Thyroid gland (tissue), 4 donors: ENCODE measurements around the gene NCR2.

ENCODE experiments used
- POLR2A ChIP-seq, 2 donors: fragments of 450-650 bp; IDR thresholded peaks; one replicate each; pipeline ENCODE4 v1.6.1; 2017; ENCODE audit warnings: antibody characterized with exemption in 2 of 2, mild to moderate bottlenecking in 2 of 2, moderate library complexity in 1 of 2
- TF ChIP-seq, protein P1 (sequence below), 6 experiments: fragments of 200-600 bp in 3 of 6; fragments of 450-650 bp in 3 of 6; sonication (generic) in 3 of 6; IDR thresholded peaks; one replicate each; pipeline ENCODE4 v1.5.1; 2016 to 2019; ENCODE audit warnings: antibody characterized with exemption in 6 of 6, mild to moderate bottlenecking in 2 of 6, inconsistent platforms in 1 of 6, moderate library complexity in 1 of 6

DNA sequence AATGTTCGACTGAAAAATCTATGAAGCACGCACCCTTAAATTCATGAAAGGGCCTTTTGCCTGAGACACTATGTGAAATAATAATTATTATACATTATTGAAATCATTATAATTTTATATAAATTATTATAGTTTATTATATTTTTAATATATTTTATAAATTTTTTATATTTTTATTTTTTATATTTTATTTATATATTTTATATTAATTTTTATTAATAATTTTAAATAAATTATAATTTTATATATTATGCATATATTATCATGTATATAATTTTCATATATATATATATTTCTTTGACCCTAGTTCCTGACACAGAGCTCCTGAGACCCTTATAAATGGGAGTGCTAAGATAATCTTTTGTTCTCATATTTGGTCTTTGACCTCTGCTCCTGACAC lies 13.5 kb downstream of the NCR2 start:
- TF ChIP-seq, protein P1, sequence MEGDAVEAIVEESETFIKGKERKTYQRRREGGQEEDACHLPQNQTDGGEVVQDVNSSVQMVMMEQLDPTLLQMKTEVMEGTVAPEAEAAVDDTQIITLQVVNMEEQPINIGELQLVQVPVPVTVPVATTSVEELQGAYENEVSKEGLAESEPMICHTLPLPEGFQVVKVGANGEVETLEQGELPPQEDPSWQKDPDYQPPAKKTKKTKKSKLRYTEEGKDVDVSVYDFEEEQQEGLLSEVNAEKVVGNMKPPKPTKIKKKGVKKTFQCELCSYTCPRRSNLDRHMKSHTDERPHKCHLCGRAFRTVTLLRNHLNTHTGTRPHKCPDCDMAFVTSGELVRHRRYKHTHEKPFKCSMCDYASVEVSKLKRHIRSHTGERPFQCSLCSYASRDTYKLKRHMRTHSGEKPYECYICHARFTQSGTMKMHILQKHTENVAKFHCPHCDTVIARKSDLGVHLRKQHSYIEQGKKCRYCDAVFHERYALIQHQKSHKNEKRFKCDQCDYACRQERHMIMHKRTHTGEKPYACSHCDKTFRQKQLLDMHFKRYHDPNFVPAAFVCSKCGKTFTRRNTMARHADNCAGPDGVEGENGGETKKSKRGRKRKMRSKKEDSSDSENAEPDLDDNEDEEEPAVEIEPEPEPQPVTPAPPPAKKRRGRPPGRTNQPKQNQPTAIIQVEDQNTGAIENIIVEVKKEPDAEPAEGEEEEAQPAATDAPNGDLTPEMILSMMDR (IDR thresholded peaks at IDR 0.05), result no peak
- TF ChIP-seq POLR2A (IDR thresholded peaks at IDR 0.05), result no peak
